ENCODE measurements around the gene STXBP3. TPM values are rescaled to one million over a fixed set of nuclear protein-coding genes. Genes with fewer than 3 reads are reported as not detected.
A peak's percentile ranks its signal among the peaks of the same experiment; 100 is the strongest.

Gene STXBP3
- total RNA-seq, 1 experiment from 2014 or later: 34.1 TPM

DNA sequence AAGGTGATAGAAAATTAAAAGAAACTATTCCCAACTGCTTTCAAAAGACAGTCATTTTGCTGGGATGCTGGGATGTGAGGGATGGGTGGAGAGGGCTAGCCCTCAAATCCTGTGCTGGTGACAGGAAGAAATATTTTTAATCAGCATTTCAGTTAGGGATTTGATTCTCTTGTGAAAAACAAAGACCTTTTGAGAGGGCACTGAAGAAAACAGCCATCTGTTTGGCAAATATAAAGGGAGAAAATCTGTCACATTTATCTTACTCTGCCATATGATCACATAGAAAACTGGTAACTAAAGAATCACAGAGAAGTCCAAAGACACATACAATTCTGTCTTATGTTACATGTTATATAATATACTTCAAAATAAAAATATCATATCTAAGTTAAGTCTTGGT lies 12.3 kb downstream of the STXBP3 start:
- no peak for DNase-seq
- no peak overlapping the region for H3K4me3 Mint-ChIP-seq
- H3K27ac Mint-ChIP-seq: 0 out of 7 replicates have a peak overlapping the region, but pooled peaks of 1 of the 3 experiments have one; percentile 44
- no peak overlapping the region for H4K8ac ChIP-seq (replicated peaks; ENCODE audit: insufficient read length, low read depth, low read length)
- H2AK5ac ChIP-seq (ENCODE audit: insufficient read length, low read length): no peak overlapping the region
- H3T11ph ChIP-seq (ENCODE audit: low read length): no peak overlapping the region
- H3K14ac ChIP-seq (ENCODE audit: insufficient read depth, low read length): no peak overlapping the region
- no peak overlapping the region for H2BK12ac ChIP-seq (ENCODE audit: insufficient read length, low read depth, low read length)
- H4K91ac ChIP-seq (ENCODE audit: insufficient read length, low read depth, low read length): no peak overlapping the region
- no peak overlapping the region for H3K4me2 ChIP-seq (ENCODE audit: insufficient read depth, insufficient read length, low read length)
- no peak overlapping the region for H3K27ac ChIP-seq (ENCODE audit: insufficient read length, low read depth, low read length)
- H3K4me1 Mint-ChIP-seq: no peaks in the 10 kb centered on the region
- no peaks in the 10 kb centered on the region for H3K23me2 ChIP-seq (ENCODE audit: insufficient read length, low read depth, low read length, poor library complexity, severe bottlenecking)
- no peak overlapping the region for H3K9ac ChIP-seq (ENCODE audit: extremely low read depth, insufficient read length, low read length)
- no peak overlapping the region for H3K18ac ChIP-seq (ENCODE audit: insufficient read length, low read depth, low read length)
- TF ChIP-seq, protein P1, sequence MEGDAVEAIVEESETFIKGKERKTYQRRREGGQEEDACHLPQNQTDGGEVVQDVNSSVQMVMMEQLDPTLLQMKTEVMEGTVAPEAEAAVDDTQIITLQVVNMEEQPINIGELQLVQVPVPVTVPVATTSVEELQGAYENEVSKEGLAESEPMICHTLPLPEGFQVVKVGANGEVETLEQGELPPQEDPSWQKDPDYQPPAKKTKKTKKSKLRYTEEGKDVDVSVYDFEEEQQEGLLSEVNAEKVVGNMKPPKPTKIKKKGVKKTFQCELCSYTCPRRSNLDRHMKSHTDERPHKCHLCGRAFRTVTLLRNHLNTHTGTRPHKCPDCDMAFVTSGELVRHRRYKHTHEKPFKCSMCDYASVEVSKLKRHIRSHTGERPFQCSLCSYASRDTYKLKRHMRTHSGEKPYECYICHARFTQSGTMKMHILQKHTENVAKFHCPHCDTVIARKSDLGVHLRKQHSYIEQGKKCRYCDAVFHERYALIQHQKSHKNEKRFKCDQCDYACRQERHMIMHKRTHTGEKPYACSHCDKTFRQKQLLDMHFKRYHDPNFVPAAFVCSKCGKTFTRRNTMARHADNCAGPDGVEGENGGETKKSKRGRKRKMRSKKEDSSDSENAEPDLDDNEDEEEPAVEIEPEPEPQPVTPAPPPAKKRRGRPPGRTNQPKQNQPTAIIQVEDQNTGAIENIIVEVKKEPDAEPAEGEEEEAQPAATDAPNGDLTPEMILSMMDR (conservative IDR thresholded peaks at IDR 0.05): no peak
- no peaks in the 10 kb centered on the region for H3K79me1 ChIP-seq (ENCODE audit: insufficient read depth, low read depth, low read length, poor library complexity, severe bottlenecking)
- no peak overlapping the region for H3K23ac ChIP-seq (ENCODE audit: insufficient read length, low read depth, low read length)
- H2BK5ac ChIP-seq (ENCODE audit: insufficient read length, low read length): no peak overlapping the region
- no peaks in the 10 kb centered on the region for H3K79me2 ChIP-seq (ENCODE audit: insufficient read depth, low read length)
- no peak overlapping the region for H4K5ac ChIP-seq (ENCODE audit: insufficient read length, low read depth, low read length)
- H4K20me1 ChIP-seq (ENCODE audit: control insufficient read depth, insufficient read depth, insufficient read length): no peaks in the 10 kb centered on the region
- no peaks in the 10 kb centered on the region; the same call in 1 of the 2 replicates for H3K27me3 ChIP-seq (ENCODE audit: insufficient read depth, low read length)
- H3K36me3 Mint-ChIP-seq (ENCODE audit: insufficient read depth in 1 of 3, low read depth in 3 of 3): peaks cover 0 to 40% (median 24%) of the 10 kb centered on the region in 3 experiments; a peak in 5 of 7 replicates
- no peak overlapping the region for H2BK15ac ChIP-seq (ENCODE audit: low read depth, low read length)
- no peak overlapping the region for H2BK20ac ChIP-seq (ENCODE audit: low read depth, low read length, poor library complexity, severe bottlenecking)
- H3K4ac ChIP-seq (ENCODE audit: low read depth, low read length): no peak overlapping the region
- no peak overlapping the region for H2AFZ ChIP-seq (ENCODE audit: low read length)
- no peaks in the 10 kb centered on the region for H3K27me3 Mint-ChIP-seq (ENCODE audit: low read depth)
- H3K4me1 ChIP-seq (ENCODE audit: insufficient read depth, low read length): no peaks in the 10 kb centered on the region
- H3K9me3 ChIP-seq (ENCODE audit: control insufficient read depth, low read depth, low read length): no peaks in the 10 kb centered on the region
- H3K9me3 Mint-ChIP-seq: no peaks in the 10 kb centered on the region
- H3K56ac ChIP-seq (ENCODE audit: insufficient read length, low read depth, low read length): no peak overlapping the region
- H2BK120ac ChIP-seq (ENCODE audit: low read depth, low read length, poor library complexity, severe bottlenecking): no peak overlapping the region
